ENCODE measurements around the gene AFP. TPM values are rescaled to one million over a fixed set of nuclear protein-coding genes. Genes with fewer than 3 reads are reported as not detected.

AFP gene
- polyA plus RNA-seq, 2 of the 4 experiments (the other 2 are of a cell fraction) = 1.8 to 4.5 TPM

DNA sequence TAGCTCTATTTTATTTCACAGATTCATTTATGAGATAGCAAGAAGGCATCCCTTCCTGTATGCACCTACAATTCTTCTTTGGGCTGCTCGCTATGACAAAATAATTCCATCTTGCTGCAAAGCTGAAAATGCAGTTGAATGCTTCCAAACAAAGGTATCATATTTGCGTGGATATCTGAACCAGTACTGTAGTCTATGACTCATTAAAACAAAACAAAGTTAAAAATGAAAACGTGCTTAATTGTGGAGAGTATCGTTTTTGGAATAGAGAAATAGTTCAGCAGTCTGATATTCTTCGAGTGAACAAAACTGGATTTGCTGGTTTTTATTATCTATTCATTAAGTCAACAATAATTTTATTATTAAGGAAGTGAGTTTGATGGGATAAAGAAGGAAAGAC lies 6.3 kb downstream of the AFP start:
- peaks cover 8% of the 10 kb centered on the region; the same call in 2 of the 3 replicates for H3K4me1 ChIP-seq
- no peaks in the 10 kb centered on the region for H3K9me3 ChIP-seq
- ChIA-PET POLR2A (no interaction called here), CTCF (no interaction called here)
- TF ChIP-seq CHD2 (IDR thresholded peaks at IDR 0.05; ENCODE audit: low read length, partially characterized antibody) (no peak), EHF (CRISPR knock-in tag; IDR thresholded peaks at IDR 0.05) (no peak), EP300 (IDR thresholded peaks at IDR 0.05) (no peak), MYC (IDR thresholded peaks at IDR 0.05; ENCODE audit: borderline replicate concordance, low read length) (no peak), NR3C1 (IDR thresholded peaks at IDR 0.05) (no peak), EHMT2 (IDR thresholded peaks at IDR 0.05; ENCODE audit: low read depth) (no peak), ZSCAN20 (CRISPR knock-in tag; IDR thresholded peaks at IDR 0.05) (no peak), PHF8 (IDR thresholded peaks at IDR 0.05; ENCODE audit: borderline replicate concordance, low read depth) (no peak), CBX8 (IDR thresholded peaks at IDR 0.05) (no peak), GATA3 (IDR thresholded peaks at IDR 0.05; ENCODE audit: borderline replicate concordance) (no peak), HOXB5 (CRISPR knock-in tag; IDR thresholded peaks at IDR 0.05) (no peak), FOSB (CRISPR knock-in tag; IDR thresholded peaks at IDR 0.05) (no peak), JUN (IDR thresholded peaks at IDR 0.05) (no peak), POLR2AphosphoS2 (conservative IDR thresholded peaks at IDR 0.05; ENCODE audit: low read length) (no peak), RARB (CRISPR knock-in tag; IDR thresholded peaks at IDR 0.05) (no peak)
- TF ChIP-seq, protein P1, sequence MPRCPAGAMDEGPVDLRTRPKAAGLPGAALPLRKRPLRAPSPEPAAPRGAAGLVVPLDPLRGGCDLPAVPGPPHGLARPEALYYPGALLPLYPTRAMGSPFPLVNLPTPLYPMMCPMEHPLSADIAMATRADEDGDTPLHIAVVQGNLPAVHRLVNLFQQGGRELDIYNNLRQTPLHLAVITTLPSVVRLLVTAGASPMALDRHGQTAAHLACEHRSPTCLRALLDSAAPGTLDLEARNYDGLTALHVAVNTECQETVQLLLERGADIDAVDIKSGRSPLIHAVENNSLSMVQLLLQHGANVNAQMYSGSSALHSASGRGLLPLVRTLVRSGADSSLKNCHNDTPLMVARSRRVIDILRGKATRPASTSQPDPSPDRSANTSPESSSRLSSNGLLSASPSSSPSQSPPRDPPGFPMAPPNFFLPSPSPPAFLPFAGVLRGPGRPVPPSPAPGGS (IDR thresholded peaks at IDR 0.05) = no peak
- peak overlapping the region; percentile 51 for H3K4me2 ChIP-seq
- DNase-seq (ENCODE audit: low read depth in 1 of 2, low spot score in 1 of 2) (no peak), FAIRE-seq (no peak), ATAC-seq (no peak)
- no peak overlapping the region for H3K4me3 ChIP-seq
- no peak overlapping the region for H3K27ac ChIP-seq
- 31% methylated on average over 5 of the region's 5 CpGs for WGBS (ENCODE audit: missing lambda C conversion rate)

DNA sequence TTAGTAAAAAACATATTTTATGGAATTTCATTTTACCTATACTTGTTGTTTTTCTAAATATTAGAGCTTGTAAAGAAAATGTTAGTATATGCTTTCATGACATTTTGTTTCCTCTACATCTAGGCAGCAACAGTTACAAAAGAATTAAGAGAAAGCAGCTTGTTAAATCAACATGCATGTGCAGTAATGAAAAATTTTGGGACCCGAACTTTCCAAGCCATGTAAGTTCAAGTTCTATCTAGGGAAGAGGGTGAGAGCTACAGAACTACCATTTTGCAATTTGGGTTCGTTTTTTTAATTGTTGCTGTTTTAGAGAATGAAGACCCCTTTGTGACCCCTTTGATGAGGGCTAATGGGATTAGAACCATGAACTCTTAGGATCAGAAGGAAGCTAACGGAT lies 7.2 kb downstream of the AFP start:
- CTCF ChIA-PET = no interaction called here
- no peaks in the 10 kb centered on the region for H3K9me3 ChIP-seq
- no peak overlapping the region for H3K4me2 ChIP-seq

GRCh38 chr4:73445383-73446335 lies 9.6 kb downstream of the AFP start:
- no peak for DNase-seq (ENCODE audit: low read depth in 1 of 2, low spot score in 1 of 2)
- ChIA-PET CTCF (interaction anchor here (0.6 to 2.8 kb wide), 22 partner anchors 10 to 767 kb away, joined by 3 to 17 read pairs (median 4); no protein-coding TSS in a partner anchor), POLR2A (no interaction called here)
- no peak for ATAC-seq
- H3K4me2 ChIP-seq = no peak overlapping the region
- WGBS (ENCODE audit: missing lambda C conversion rate) = 80% methylated on average over 7 of the region's 7 CpGs
- no peak overlapping the region for H3K27ac ChIP-seq
- peaks cover 21% of the 10 kb centered on the region for H3K4me1 ChIP-seq
- TF ChIP-seq KDM1A (IDR thresholded peaks at IDR 0.05; ENCODE audit: low read depth) (no peak), ZFP36 (IDR thresholded peaks at IDR 0.05; ENCODE audit: borderline replicate concordance, partially characterized antibody) (no peak), NFE2L2 (conservative IDR thresholded peaks at IDR 0.05; ENCODE audit: low read length) (no peak), HOXA7 (CRISPR knock-in tag; IDR thresholded peaks at IDR 0.05) (no peak), USF2 (IDR thresholded peaks at IDR 0.05) (no peak), HDAC2 (IDR thresholded peaks at IDR 0.05) (no peak), E2F6 (IDR thresholded peaks at IDR 0.05; ENCODE audit: borderline replicate concordance, low read depth) (no peak), RCOR1 (IDR thresholded peaks at IDR 0.05; ENCODE audit: low read depth, low read length) (no peak), NR3C1 (IDR thresholded peaks at IDR 0.05) (no peak), PHF8 (IDR thresholded peaks at IDR 0.05; ENCODE audit: borderline replicate concordance, low read depth) (no peak), JUN (IDR thresholded peaks at IDR 0.05) (no peak), ZC3H11A (IDR thresholded peaks at IDR 0.05) (no peak), CBX8 (IDR thresholded peaks at IDR 0.05) (no peak), SMC3 (IDR thresholded peaks at IDR 0.05) (no peak), FOSB (CRISPR knock-in tag; IDR thresholded peaks at IDR 0.05) (no peak)
- FAIRE-seq = no peak
- H3K4me3 ChIP-seq = no peak overlapping the region
- no peaks in the 10 kb centered on the region for H3K9me3 ChIP-seq

More for the DNA sequence above, 7.2 kb downstream of the AFP start:
- ATAC-seq (no peak), FAIRE-seq (no peak), DNase-seq (ENCODE audit: low read depth in 1 of 2, low spot score in 1 of 2) (no peak)
- POLR2A ChIA-PET = no interaction called here
- 62% methylated on average over 3 of the region's 3 CpGs for WGBS (ENCODE audit: missing lambda C conversion rate)
- Histone ChIP-seq H3K4me1 (peaks cover 8% of the 10 kb centered on the region; the same call in 2 of the 3 replicates), H3K4me3 (no peak overlapping the region), H3K27ac (no peak overlapping the region)
- TF ChIP-seq MAX (IDR thresholded peaks at IDR 0.05) (no peak), ZNF302 (CRISPR knock-in tag; IDR thresholded peaks at IDR 0.05) (no peak)
